RWPE1 (cell line): ENCODE measurements around the gene CCDC169.

Experiments
- CTCF ChIA-PET: fragments of 350-600 bp; sonication (Branson Sonifier 250); formaldehyde crosslinking; extraction: SDS; loops from one replicate; lab custom pipeline; 2021; lab: Yijun Ruan, JAX
- POLR2A ChIA-PET: fragments of 400-600 bp; formaldehyde crosslinking; extraction: SDS; loops from one replicate; lab custom pipeline; 2020; ENCODE audit warnings: antibody characterized with exemption; ENCODE audit not compliant: low non-redundant PET; lab: Yijun Ruan, JAX
- DNase-seq: peaks from one replicate; pipeline ENCODE4 v3.0.0; 2012; ENCODE audit warnings: low spot score
- H3K27ac ChIP-seq: fragments of 450-650 bp; 2 replicates; pipeline ENCODE4 v1.5.1; 2017
- TF ChIP-seq, protein P1 (sequence below): fragments of 450-650 bp; conservative IDR thresholded peaks from 2 replicates; pipeline ENCODE4 v1.5.1; 2017; ENCODE audit warnings: low read depth, mild to moderate bottlenecking

Gene CCDC169

DNA sequence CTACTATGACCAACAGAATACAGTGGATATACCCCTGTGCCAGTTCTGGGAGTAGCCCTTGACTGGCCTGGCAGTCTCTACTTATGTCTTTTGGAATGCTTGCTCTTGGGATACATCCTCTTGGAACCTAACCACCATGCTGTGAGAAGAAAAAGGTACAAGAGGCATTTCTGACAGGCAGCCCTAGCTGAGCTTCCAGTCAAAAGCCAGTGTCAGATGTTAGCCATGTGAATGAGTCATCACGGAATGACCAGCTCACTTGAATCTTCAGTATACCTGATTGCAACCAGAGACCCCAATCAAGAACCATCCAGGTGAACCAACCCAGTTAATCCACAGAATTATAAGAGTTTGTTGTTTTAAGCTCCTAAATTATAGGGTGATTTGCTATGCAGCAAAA lies 4.1 kb downstream of the CCDC169 start:
- H3K27ac ChIP-seq, result no peak overlapping the region
- DNase-seq, result no peak
- ChIA-PET CTCF (no interaction called here), POLR2A (no interaction called here)
- TF ChIP-seq, protein P1, sequence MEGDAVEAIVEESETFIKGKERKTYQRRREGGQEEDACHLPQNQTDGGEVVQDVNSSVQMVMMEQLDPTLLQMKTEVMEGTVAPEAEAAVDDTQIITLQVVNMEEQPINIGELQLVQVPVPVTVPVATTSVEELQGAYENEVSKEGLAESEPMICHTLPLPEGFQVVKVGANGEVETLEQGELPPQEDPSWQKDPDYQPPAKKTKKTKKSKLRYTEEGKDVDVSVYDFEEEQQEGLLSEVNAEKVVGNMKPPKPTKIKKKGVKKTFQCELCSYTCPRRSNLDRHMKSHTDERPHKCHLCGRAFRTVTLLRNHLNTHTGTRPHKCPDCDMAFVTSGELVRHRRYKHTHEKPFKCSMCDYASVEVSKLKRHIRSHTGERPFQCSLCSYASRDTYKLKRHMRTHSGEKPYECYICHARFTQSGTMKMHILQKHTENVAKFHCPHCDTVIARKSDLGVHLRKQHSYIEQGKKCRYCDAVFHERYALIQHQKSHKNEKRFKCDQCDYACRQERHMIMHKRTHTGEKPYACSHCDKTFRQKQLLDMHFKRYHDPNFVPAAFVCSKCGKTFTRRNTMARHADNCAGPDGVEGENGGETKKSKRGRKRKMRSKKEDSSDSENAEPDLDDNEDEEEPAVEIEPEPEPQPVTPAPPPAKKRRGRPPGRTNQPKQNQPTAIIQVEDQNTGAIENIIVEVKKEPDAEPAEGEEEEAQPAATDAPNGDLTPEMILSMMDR, result no peak

DNA sequence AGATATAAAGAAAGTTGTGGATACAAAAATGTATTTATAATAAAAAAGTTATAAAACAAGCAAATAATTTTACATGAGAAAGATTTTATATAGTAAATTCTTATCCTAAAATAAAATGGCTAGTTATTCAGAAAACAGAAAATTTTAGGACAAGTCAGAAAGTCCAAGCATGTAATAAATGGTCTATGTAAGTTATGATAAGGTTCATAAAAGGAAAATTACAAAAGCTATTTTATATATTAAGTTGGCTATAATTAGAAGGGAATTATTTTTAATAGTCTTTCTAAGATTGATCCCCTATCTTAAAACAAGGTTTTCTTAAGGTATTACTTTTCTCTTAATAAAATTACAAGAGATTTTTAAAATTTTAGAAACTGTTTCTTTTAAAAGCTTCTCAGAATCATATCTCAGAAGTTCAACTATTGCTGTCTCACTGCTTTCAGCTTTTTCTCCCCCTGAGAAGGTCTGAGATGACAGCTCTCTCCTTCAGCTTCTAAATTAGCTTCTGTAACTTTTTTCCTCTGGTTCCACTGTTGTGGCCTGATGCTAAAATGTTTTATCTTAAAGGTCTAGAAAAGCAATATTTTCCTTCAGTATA lies 8.7 kb downstream of the CCDC169 start:
- no peak for DNase-seq
- no peak overlapping the region for H3K27ac ChIP-seq
- POLR2A ChIA-PET, result no interaction called here
- TF ChIP-seq, protein P1, result no peak
- CTCF ChIA-PET, result interaction anchor here (0.6 kb wide), 1 partner anchor 107 kb away, joined by 3 read pairs; no protein-coding TSS in a partner anchor

DNA sequence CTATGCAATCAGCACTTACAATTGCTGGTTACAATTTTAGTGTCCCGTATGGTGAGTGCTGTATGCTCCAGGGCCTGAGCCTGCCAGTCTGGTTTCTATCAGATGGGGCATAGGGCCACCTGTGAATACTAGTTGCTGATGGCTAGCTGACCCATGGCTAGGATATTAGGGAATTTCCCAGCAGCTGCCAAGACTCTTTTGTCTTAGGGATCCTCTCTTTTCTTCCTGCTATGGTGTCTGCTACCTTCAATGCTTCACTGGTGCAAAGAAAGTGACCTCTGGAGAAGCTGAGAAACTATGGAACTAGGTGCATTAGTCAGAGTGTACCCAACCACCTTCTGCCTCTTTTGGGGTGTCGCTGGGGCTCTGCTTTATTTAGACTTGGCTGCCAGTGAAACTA lies 11.6 kb downstream of the CCDC169 start:
- no peak for DNase-seq
- ChIA-PET CTCF (no interaction called here), POLR2A (no interaction called here)
- no peak overlapping the region for H3K27ac ChIP-seq
- TF ChIP-seq, protein P1, result no peak

DNA sequence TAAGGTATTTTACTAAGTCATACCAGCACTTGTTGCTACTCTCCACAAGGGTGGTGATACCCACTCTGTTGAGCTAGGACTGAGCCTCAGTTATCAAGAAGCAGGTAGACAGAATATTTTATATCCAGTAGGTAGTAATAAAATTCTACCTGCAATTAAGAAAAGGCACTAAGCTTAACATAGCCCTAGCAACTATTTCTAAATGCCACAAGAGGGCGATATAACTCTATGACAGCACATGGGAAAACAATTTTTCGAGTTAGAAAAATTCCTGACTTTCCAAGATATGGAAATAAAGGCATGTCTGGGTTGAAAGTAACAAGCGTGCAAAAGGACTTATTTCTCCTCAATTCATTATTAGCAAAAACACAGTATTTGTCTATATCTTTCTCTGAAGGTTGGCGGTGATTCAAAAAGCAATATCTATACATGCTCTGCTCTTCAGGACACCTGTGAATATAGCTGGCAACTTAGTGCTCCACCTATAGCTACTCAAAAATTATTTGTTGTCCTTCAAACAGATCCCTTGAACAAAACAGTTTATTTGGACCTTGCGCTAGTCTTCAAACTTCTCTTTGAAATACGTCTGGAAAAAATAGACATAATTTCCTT lies 14.7 kb downstream of the CCDC169 start:
- ChIA-PET CTCF (interaction anchor here (0.5 to 1.9 kb wide), 31 partner anchors 8 to 1401 kb away, joined by 3 to 8 read pairs (median 3); no protein-coding TSS in a partner anchor), POLR2A (no interaction called here)
- DNase-seq, result peak; percentile 46
- TF ChIP-seq, protein P1, result peak; percentile 83
- H3K27ac ChIP-seq, result no peak overlapping the region

DNA sequence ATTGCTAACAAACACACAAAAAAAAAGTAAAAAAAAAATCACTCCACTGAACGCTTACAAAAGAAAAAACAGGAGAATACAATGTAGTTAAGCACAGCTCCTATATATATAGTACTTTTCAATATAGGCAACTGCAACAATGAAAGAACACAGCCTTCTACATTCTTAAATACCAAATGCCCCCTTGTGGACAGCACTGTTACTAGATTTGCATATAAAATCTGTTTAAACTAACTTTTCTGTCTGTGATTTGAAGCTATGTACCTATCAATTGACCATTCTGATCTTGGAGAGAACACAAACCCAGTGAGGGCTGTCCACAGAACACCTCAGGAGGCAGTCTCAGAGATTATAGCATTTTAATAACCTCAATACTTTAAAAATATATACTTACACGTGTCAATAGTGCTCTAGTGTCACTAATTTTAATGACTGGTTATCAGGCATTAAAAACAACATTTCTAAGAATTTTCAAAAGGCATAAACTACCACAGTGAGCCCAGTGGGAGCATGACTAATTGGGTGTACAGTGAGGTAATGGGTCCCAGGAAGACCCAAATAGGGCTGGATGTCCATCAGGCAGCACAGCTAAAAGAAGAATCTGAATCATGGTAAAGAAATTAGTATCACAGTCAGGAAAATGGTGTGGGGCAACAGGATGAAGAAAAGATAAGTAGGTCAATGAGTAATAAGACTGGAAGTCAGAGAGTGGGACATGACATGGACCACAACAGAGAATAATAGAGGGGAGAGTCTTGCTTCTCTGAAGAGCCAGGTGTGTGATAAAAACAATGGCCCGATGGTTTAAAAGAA lies 22.2 kb downstream of the CCDC169 start:
- TF ChIP-seq, protein P1, result peak; percentile 59
- ChIA-PET CTCF (interaction anchor here (0.6 to 3.0 kb wide), 10 partner anchors 7 to 331 kb away, joined by 3 to 35 read pairs (median 4); no protein-coding TSS in a partner anchor), POLR2A (no interaction called here)
- H3K27ac ChIP-seq, result no peak overlapping the region
- peak; percentile 29 for DNase-seq

DNA sequence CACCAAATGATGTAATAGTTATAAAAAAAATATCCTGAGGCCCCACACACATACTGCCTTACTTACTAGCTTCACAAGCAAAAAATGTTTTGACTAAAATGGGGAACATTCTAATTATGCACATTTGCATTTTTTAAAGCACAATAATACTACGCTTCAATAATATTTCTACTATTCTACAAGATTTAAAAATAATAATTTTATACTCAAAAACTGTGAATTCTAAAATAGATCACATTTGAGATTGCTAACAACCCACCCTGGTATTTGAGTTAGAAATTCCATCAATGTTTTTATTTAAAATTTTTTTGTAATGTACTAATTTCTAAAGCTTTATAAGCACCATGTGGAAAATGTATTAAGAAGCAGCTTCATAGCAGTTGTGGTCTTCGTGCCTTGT lies 24.2 kb downstream of the CCDC169 start:
- POLR2A ChIA-PET, result interaction anchor here (0.6 kb wide), 1 partner anchor 294 kb away, joined by 3 read pairs; no protein-coding TSS in a partner anchor
- TF ChIP-seq, protein P1, result no peak
- no peak for DNase-seq
- no peak overlapping the region for H3K27ac ChIP-seq
- CTCF ChIA-PET, result interaction anchor here (0.6 to 3.0 kb wide), 2 partner anchors 295 to 325 kb away, joined by 3 to 35 read pairs; no protein-coding TSS in a partner anchor
